Calu3 (cell line): ENCODE data around the gene BRD4. TPM values are rescaled to one million over a fixed set of nuclear protein-coding genes. Genes with fewer than 3 reads are reported as not detected.

ENCODE experiments used
- BruUV-seq: library from RNA; stranded (reverse); fragments of 400-500 nt; replicated peaks from 2 replicates; lab custom pipeline; 2021; lab: Mats Ljungman, UMichigan
- CTCF ChIA-PET: fragments of 300-600 bp; sonication (Branson Sonifier 250); formaldehyde crosslinking; loops from one replicate; lab custom pipeline; 2022; ENCODE audit warnings: antibody characterized with exemption; lab: Charles Lee
- DNase-seq: peaks from one replicate; pipeline ENCODE4 v3.0.0; 2022
- H3K27ac Mint-ChIP-seq: one replicate; pipeline ENCODE4 v1.8.0; 2022; ENCODE audit warnings: mixed read lengths; ENCODE audit not compliant: unreplicated experiment
- H3K27me3 Mint-ChIP-seq: one replicate; pipeline ENCODE4 v1.8.0; 2022; ENCODE audit warnings: mixed read lengths; ENCODE audit not compliant: unreplicated experiment
- H3K36me3 Mint-ChIP-seq: one replicate; pipeline ENCODE4 v1.8.0; 2022; ENCODE audit warnings: mild to moderate bottlenecking, moderate library complexity, mixed read lengths; ENCODE audit not compliant: insufficient read depth, unreplicated experiment
- H3K4me1 Mint-ChIP-seq: one replicate; pipeline ENCODE4 v1.8.0; 2022; ENCODE audit warnings: mild to moderate bottlenecking, low read depth, mixed read lengths; ENCODE audit not compliant: unreplicated experiment
- H3K4me3 Mint-ChIP-seq: one replicate; pipeline ENCODE4 v1.8.0; 2022; ENCODE audit warnings: mild to moderate bottlenecking, low read depth, moderate library complexity, mixed read lengths; ENCODE audit not compliant: unreplicated experiment
- H3K9me3 Mint-ChIP-seq: one replicate; pipeline ENCODE4 v1.8.0; 2022; ENCODE audit warnings: low read depth, mixed read lengths; ENCODE audit not compliant: unreplicated experiment
- CTCF ChIP-seq: fragments of 200-600 bp; IDR thresholded peaks from one replicate; pipeline ENCODE4 v1.8.0; 2022; ENCODE audit warnings: antibody characterized with exemption; ENCODE audit not compliant: unreplicated experiment
- intact Hi-C: fragments of 100-400 bp; cut with micrococcal nuclease; formaldehyde crosslinking; loops from one replicate; pipeline ENCODE4 v1.10.0; 2022; ENCODE audit not compliant: unreplicated experiment
- total RNA-seq: library from RNA; stranded (reverse); gene quantifications from 2 replicates; pipeline ENCODE4 v1.2.3, GENCODE V29; 2022

Gene BRD4
- total RNA-seq, 1 experiment from 2014 or later, result 93.9 TPM

GRCh38 chr19:15371786-15372380 is 39.5 kb upstream of the BRD4 start:
- H3K27ac Mint-ChIP-seq, result no peak overlapping the region
- no peak for DNase-seq
- H3K36me3 Mint-ChIP-seq, result peaks cover 42% of the 10 kb centered on the region
- BruUV-seq, result no TSS peak
- no peaks in the 10 kb centered on the region for H3K9me3 Mint-ChIP-seq
- H3K4me1 Mint-ChIP-seq, result no peaks in the 10 kb centered on the region
- H3K27me3 Mint-ChIP-seq, result no peaks in the 10 kb centered on the region
- CTCF ChIA-PET, result interaction anchor here (1.0 kb wide), 1 partner anchor 67 kb away, joined by 3 read pairs; no protein-coding TSS in a partner anchor
- no peak for TF ChIP-seq CTCF
- no peak overlapping the region for H3K4me3 Mint-ChIP-seq
- intact Hi-C loops, result no loop called here

GRCh38 chr19:15371119-15371518 is 38.8 kb upstream of the BRD4 start:
- Mint-ChIP-seq H3K4me1 (no peaks in the 10 kb centered on the region), H3K4me3 (no peak overlapping the region), H3K27me3 (no peaks in the 10 kb centered on the region), H3K27ac (no peak overlapping the region), H3K36me3 (peaks cover 41% of the 10 kb centered on the region), H3K9me3 (no peaks in the 10 kb centered on the region)
- TF ChIP-seq CTCF, result no peak
- intact Hi-C loops, result no loop called here
- DNase-seq, result no peak
- BruUV-seq, result no TSS peak
- CTCF ChIA-PET, result interaction anchor here (1.0 kb wide), 1 partner anchor 66 kb away, joined by 3 read pairs; no protein-coding TSS in a partner anchor

GRCh38 chr19:15369594-15369891 is 37.2 kb upstream of the BRD4 start:
- no peaks in the 10 kb centered on the region for H3K27me3 Mint-ChIP-seq
- no peak for DNase-seq
- CTCF ChIA-PET, result no interaction called here
- intact Hi-C loops, result no loop called here
- H3K4me3 Mint-ChIP-seq, result no peak overlapping the region
- BruUV-seq, result no TSS peak
- H3K4me1 Mint-ChIP-seq, result no peaks in the 10 kb centered on the region
- no peak for TF ChIP-seq CTCF
- H3K27ac Mint-ChIP-seq, result no peak overlapping the region
- peaks cover 45% of the 10 kb centered on the region for H3K36me3 Mint-ChIP-seq
- H3K9me3 Mint-ChIP-seq, result no peaks in the 10 kb centered on the region

GRCh38 chr19:15368798-15369593 is 36.7 kb upstream of the BRD4 start:
- no peak overlapping the region for H3K4me3 Mint-ChIP-seq
- no peak overlapping the region for H3K27ac Mint-ChIP-seq
- intact Hi-C loops, result no loop called here
- H3K9me3 Mint-ChIP-seq, result no peaks in the 10 kb centered on the region
- H3K27me3 Mint-ChIP-seq, result no peaks in the 10 kb centered on the region
- no peak for TF ChIP-seq CTCF
- BruUV-seq, result no TSS peak
- no peak for DNase-seq
- CTCF ChIA-PET, result no interaction called here
- peaks cover 45% of the 10 kb centered on the region for H3K36me3 Mint-ChIP-seq
- H3K4me1 Mint-ChIP-seq, result no peaks in the 10 kb centered on the region
